ENCODE measurements around the gene NFIB. TPM values are rescaled to one million over a fixed set of nuclear protein-coding genes. Genes with fewer than 3 reads are reported as not detected.

The NFIB gene
- total RNA-seq, 1 donor from 2014 or later: 2.4 TPM

- DNase-seq (ENCODE audit: low read depth): no peak
Observed at GRCh38 chr9:14340994-14341393, 27.1 kb upstream of the NFIB start.

GRCh38 chr9:14340219-14340873, 26.4 kb upstream of the NFIB start:
- no peak for TF ChIP-seq CTCF (conservative IDR thresholded peaks at IDR 0.05; ENCODE audit: low read depth, low read length)
- no peak overlapping the region for H3K4me3 ChIP-seq (ENCODE audit: low read depth, low read length)
- DNase-seq (ENCODE audit: low read depth): no peak

More at GRCh38 chr9:14340994-14341393, 27.1 kb upstream of the NFIB start:
- no peak for TF ChIP-seq CTCF (conservative IDR thresholded peaks at IDR 0.05; ENCODE audit: low read depth, low read length)
- no peak overlapping the region for H3K4me3 ChIP-seq (ENCODE audit: low read depth, low read length)

- DNase-seq (ENCODE audit: low read depth): no peak
- H3K4me3 ChIP-seq (ENCODE audit: low read depth, low read length): no peak overlapping the region
- TF ChIP-seq CTCF (conservative IDR thresholded peaks at IDR 0.05; ENCODE audit: low read depth, low read length): no peak
Observed at GRCh38 chr9:14339746-14340145, 25.8 kb upstream of the NFIB start.

GRCh38 chr9:14337615-14338014, 23.7 kb upstream of the NFIB start:
- DNase-seq (ENCODE audit: low read depth): no peak

GRCh38 chr9:14336244-14336643, 22.3 kb upstream of the NFIB start:
- TF ChIP-seq CTCF (conservative IDR thresholded peaks at IDR 0.05; ENCODE audit: low read depth, low read length): no peak
- no peak for DNase-seq (ENCODE audit: low read depth)
- no peak overlapping the region for H3K4me3 ChIP-seq (ENCODE audit: low read depth, low read length)

More at GRCh38 chr9:14337615-14338014, 23.7 kb upstream of the NFIB start:
- H3K4me3 ChIP-seq (ENCODE audit: low read depth, low read length): no peak overlapping the region
- no peak for TF ChIP-seq CTCF (conservative IDR thresholded peaks at IDR 0.05; ENCODE audit: low read depth, low read length)

- H3K4me3 ChIP-seq (ENCODE audit: low read depth, low read length): no peak overlapping the region
- no peak for TF ChIP-seq CTCF (conservative IDR thresholded peaks at IDR 0.05; ENCODE audit: low read depth, low read length)
- DNase-seq (ENCODE audit: low read depth): no peak
Observed at GRCh38 chr9:14331120-14331519, 17.2 kb upstream of the NFIB start.

GRCh38 chr9:14327036-14327435, 13.1 kb upstream of the NFIB start:
- no peak for TF ChIP-seq CTCF (conservative IDR thresholded peaks at IDR 0.05; ENCODE audit: low read depth, low read length)
- no peak overlapping the region for H3K4me3 ChIP-seq (ENCODE audit: low read depth, low read length)
- DNase-seq (ENCODE audit: low read depth): no peak
